ENCODE measurements around the gene PTPN4.

The PTPN4 gene

GRCh38 chr2:120026890-120027289, 267.2 kb downstream of the PTPN4 start:
- H3K4me3 ChIP-seq (ENCODE audit: low read length), result no peak overlapping the region
- TF ChIP-seq, protein P1, sequence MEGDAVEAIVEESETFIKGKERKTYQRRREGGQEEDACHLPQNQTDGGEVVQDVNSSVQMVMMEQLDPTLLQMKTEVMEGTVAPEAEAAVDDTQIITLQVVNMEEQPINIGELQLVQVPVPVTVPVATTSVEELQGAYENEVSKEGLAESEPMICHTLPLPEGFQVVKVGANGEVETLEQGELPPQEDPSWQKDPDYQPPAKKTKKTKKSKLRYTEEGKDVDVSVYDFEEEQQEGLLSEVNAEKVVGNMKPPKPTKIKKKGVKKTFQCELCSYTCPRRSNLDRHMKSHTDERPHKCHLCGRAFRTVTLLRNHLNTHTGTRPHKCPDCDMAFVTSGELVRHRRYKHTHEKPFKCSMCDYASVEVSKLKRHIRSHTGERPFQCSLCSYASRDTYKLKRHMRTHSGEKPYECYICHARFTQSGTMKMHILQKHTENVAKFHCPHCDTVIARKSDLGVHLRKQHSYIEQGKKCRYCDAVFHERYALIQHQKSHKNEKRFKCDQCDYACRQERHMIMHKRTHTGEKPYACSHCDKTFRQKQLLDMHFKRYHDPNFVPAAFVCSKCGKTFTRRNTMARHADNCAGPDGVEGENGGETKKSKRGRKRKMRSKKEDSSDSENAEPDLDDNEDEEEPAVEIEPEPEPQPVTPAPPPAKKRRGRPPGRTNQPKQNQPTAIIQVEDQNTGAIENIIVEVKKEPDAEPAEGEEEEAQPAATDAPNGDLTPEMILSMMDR (IDR thresholded peaks at IDR 0.05; ENCODE audit: insufficient read depth, low read depth, low read length, missing control alignments), result peak; percentile 27
- no peak for DNase-seq (ENCODE audit: low read depth)

- TF ChIP-seq, protein P1 (IDR thresholded peaks at IDR 0.05; ENCODE audit: insufficient read depth, low read depth, low read length, missing control alignments), result no peak
- DNase-seq (ENCODE audit: low read depth), result no peak
- no peak overlapping the region for H3K4me3 ChIP-seq (ENCODE audit: low read length)
These were observed 269.1 kb downstream of the PTPN4 start for GRCh38 chr2:120028795-120029194.

GRCh38 chr2:120029672-120030640, 270.2 kb downstream of the PTPN4 start:
- no peak overlapping the region for H3K4me3 ChIP-seq (ENCODE audit: low read length)
- no peak for DNase-seq (ENCODE audit: low read depth)

GRCh38 chr2:120032297-120032696, 272.6 kb downstream of the PTPN4 start:
- TF ChIP-seq, protein P1 (IDR thresholded peaks at IDR 0.05; ENCODE audit: insufficient read depth, low read depth, low read length, missing control alignments), result no peak
- no peak overlapping the region for H3K4me3 ChIP-seq (ENCODE audit: low read length)
- no peak for DNase-seq (ENCODE audit: low read depth)

More at GRCh38 chr2:120029672-120030640, 270.2 kb downstream of the PTPN4 start:
- TF ChIP-seq, protein P1 (IDR thresholded peaks at IDR 0.05; ENCODE audit: insufficient read depth, low read depth, low read length, missing control alignments), result no peak

Measured in epithelial cell of esophagus (primary cell).